ENCODE measurements around the gene GPC4. TPM values are rescaled to one million over a fixed set of nuclear protein-coding genes. Genes with fewer than 3 reads are reported as not detected.

Gene GPC4
- total and polyA plus RNA-seq, 2 experiments from 2014 or later = 124 to 183 TPM

GRCh38 chrX:133307637-133308498 lies 107.4 kb downstream of the GPC4 start:
- peaks cover 46% of the 10 kb centered on the region for H3K4me1 Mint-ChIP-seq
- ATAC-seq (peak; percentile 92), DNase-seq (ENCODE audit: low spot score) (peak; percentile 73)
- no peaks in the 10 kb centered on the region for H3K9me3 Mint-ChIP-seq
- no peak overlapping the region for H2AFZ ChIP-seq
- TF ChIP-seq POLR2AphosphoS5 (IDR thresholded peaks at IDR 0.05; ENCODE audit: low read depth) (no peak), ZNF331 (CRISPR knock-in tag; IDR thresholded peaks at IDR 0.05; ENCODE audit: low read depth) (no peak), ZNF114 (CRISPR knock-in tag; IDR thresholded peaks at IDR 0.05) (no peak), ETS1 (IDR thresholded peaks at IDR 0.05) (no peak), NANOG (IDR thresholded peaks at IDR 0.05; ENCODE audit: borderline replicate concordance) (no peak), CTCF (conservative IDR thresholded peaks at IDR 0.05; ENCODE audit: low read depth in 2 of 2) (no peak; a peak in 1 of 4 replicates), STAT1 (IDR thresholded peaks at IDR 0.05; ENCODE audit: unreplicated experiment) (no peak), EZH2 (IDR thresholded peaks at IDR 0.05; ENCODE audit: low read depth, unreplicated experiment) (no peak), JUNB (IDR thresholded peaks at IDR 0.05; ENCODE audit: unreplicated experiment) (no peak), EZH2phosphoT487 (IDR thresholded peaks at IDR 0.05; ENCODE audit: unreplicated experiment) (no peak), CREB1 (CRISPR knock-in tag; IDR thresholded peaks at IDR 0.05; ENCODE audit: low read depth) (no peak)
- TF ChIP-seq, protein P1, sequence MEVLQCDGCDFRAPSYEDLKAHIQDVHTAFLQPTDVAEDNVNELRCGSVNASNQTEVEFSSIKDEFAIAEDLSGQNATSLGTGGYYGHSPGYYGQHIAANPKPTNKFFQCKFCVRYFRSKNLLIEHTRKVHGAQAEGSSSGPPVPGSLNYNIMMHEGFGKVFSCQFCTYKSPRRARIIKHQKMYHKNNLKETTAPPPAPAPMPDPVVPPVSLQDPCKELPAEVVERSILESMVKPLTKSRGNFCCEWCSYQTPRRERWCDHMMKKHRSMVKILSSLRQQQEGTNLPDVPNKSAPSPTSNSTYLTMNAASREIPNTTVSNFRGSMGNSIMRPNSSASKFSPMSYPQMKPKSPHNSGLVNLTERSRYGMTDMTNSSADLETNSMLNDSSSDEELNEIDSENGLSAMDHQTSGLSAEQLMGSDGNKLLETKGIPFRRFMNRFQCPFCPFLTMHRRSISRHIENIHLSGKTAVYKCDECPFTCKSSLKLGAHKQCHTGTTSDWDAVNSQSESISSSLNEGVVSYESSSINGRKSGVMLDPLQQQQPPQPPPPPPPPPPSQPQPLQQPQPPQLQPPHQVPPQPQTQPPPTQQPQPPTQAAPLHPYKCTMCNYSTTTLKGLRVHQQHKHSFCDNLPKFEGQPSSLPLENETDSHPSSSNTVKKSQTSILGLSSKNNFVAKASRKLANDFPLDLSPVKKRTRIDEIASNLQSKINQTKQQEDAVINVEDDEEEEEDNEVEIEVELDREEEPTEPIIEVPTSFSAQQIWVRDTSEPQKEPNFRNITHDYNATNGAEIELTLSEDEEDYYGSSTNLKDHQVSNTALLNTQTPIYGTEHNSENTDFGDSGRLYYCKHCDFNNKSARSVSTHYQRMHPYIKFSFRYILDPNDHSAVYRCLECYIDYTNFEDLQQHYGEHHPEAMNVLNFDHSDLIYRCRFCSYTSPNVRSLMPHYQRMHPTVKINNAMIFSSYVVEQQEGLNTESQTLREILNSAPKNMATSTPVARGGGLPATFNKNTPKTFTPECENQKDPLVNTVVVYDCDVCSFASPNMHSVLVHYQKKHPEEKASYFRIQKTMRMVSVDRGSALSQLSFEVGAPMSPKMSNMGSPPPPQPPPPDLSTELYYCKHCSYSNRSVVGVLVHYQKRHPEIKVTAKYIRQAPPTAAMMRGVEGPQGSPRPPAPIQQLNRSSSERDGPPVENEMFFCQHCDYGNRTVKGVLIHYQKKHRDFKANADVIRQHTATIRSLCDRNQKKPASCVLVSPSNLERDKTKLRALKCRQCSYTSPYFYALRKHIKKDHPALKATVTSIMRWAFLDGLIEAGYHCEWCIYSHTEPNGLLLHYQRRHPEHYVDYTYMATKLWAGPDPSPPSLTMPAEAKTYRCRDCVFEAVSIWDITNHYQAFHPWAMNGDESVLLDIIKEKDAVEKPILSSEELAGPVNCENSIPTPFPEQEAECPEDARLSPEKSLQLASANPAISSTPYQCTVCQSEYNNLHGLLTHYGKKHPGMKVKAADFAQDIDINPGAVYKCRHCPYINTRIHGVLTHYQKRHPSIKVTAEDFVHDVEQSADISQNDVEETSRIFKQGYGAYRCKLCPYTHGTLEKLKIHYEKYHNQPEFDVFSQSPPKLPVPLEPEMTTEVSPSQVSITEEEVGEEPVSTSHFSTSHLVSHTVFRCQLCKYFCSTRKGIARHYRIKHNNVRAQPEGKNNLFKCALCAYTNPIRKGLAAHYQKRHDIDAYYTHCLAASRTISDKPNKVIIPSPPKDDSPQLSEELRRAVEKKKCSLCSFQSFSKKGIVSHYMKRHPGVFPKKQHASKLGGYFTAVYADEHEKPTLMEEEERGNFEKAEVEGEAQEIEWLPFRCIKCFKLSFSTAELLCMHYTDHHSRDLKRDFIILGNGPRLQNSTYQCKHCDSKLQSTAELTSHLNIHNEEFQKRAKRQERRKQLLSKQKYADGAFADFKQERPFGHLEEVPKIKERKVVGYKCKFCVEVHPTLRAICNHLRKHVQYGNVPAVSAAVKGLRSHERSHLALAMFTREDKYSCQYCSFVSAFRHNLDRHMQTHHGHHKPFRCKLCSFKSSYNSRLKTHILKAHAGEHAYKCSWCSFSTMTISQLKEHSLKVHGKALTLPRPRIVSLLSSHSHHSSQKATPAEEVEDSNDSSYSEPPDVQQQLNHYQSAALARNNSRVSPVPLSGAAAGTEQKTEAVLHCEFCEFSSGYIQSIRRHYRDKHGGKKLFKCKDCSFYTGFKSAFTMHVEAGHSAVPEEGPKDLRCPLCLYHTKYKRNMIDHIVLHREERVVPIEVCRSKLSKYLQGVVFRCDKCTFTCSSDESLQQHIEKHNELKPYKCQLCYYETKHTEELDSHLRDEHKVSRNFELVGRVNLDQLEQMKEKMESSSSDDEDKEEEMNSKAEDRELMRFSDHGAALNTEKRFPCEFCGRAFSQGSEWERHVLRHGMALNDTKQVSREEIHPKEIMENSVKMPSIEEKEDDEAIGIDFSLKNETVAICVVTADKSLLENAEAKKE (CRISPR knock-in tag; IDR thresholded peaks at IDR 0.05) = no peak
- TF ChIP-seq, protein P2, sequence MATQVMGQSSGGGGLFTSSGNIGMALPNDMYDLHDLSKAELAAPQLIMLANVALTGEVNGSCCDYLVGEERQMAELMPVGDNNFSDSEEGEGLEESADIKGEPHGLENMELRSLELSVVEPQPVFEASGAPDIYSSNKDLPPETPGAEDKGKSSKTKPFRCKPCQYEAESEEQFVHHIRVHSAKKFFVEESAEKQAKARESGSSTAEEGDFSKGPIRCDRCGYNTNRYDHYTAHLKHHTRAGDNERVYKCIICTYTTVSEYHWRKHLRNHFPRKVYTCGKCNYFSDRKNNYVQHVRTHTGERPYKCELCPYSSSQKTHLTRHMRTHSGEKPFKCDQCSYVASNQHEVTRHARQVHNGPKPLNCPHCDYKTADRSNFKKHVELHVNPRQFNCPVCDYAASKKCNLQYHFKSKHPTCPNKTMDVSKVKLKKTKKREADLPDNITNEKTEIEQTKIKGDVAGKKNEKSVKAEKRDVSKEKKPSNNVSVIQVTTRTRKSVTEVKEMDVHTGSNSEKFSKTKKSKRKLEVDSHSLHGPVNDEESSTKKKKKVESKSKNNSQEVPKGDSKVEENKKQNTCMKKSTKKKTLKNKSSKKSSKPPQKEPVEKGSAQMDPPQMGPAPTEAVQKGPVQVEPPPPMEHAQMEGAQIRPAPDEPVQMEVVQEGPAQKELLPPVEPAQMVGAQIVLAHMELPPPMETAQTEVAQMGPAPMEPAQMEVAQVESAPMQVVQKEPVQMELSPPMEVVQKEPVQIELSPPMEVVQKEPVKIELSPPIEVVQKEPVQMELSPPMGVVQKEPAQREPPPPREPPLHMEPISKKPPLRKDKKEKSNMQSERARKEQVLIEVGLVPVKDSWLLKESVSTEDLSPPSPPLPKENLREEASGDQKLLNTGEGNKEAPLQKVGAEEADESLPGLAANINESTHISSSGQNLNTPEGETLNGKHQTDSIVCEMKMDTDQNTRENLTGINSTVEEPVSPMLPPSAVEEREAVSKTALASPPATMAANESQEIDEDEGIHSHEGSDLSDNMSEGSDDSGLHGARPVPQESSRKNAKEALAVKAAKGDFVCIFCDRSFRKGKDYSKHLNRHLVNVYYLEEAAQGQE (IDR thresholded peaks at IDR 0.05; ENCODE audit: unreplicated experiment) = no peak
- H3F3A ChIP-seq (replicated peaks; ENCODE audit: low read depth) = no peaks in the 10 kb centered on the region; the same call in 1 of the 2 replicates
- no peaks in the 10 kb centered on the region for H3K27me3 ChIP-seq (ENCODE audit: insufficient read depth)
- H3K9me2 ChIP-seq (ENCODE audit: insufficient read depth) = no peaks in the 10 kb centered on the region
- peaks cover 46% of the 10 kb centered on the region for H3K4me1 ChIP-seq (ENCODE audit: insufficient read depth)
- H3K36me3 ChIP-seq (ENCODE audit: insufficient read depth) = 0 out of 2 replicates have a peak, but pooled peaks cover 13% of the 10 kb centered on the region
- peaks cover 51% of the 10 kb centered on the region for H3K36me3 Mint-ChIP-seq (ENCODE audit: low read depth)
- H3K4me2 ChIP-seq = peak overlapping the region; percentile 63
- H3K27me3 Mint-ChIP-seq (ENCODE audit: insufficient read depth, low read depth, poor library complexity) = peaks cover 7% of the 10 kb centered on the region
- no peak overlapping the region for H3K4me3 Mint-ChIP-seq
- H3K4me3 ChIP-seq = peak overlapping the region; percentile 11; the same call in 1 of the 2 replicates
- H3K79me2 ChIP-seq (replicated peaks; ENCODE audit: insufficient read depth) = peaks cover 39% of the 10 kb centered on the region
- H4K20me1 ChIP-seq (replicated peaks; ENCODE audit: insufficient read depth) = peaks cover 4% of the 10 kb centered on the region; the same call in 1 of the 2 replicates
- no peak overlapping the region for H3K27ac Mint-ChIP-seq
- H3K27ac ChIP-seq (ENCODE audit: low read depth) = peak overlapping the region; percentile 92

Measured in GM23338 (cell line).